ENCODE results near the gene PNLDC1. TPM values are rescaled to one million over a fixed set of nuclear protein-coding genes. Genes with fewer than 3 reads are reported as not detected.
"Not testable (repeated sequence)": the region's sequence is repeated elsewhere in the genome, so short reads cannot be mapped to it uniquely, and the experiment has no call there.

PNLDC1 gene
- polyA plus RNA-seq, 10 donors: 0.08 to 1.1 (median 0.37) TPM

DNA sequence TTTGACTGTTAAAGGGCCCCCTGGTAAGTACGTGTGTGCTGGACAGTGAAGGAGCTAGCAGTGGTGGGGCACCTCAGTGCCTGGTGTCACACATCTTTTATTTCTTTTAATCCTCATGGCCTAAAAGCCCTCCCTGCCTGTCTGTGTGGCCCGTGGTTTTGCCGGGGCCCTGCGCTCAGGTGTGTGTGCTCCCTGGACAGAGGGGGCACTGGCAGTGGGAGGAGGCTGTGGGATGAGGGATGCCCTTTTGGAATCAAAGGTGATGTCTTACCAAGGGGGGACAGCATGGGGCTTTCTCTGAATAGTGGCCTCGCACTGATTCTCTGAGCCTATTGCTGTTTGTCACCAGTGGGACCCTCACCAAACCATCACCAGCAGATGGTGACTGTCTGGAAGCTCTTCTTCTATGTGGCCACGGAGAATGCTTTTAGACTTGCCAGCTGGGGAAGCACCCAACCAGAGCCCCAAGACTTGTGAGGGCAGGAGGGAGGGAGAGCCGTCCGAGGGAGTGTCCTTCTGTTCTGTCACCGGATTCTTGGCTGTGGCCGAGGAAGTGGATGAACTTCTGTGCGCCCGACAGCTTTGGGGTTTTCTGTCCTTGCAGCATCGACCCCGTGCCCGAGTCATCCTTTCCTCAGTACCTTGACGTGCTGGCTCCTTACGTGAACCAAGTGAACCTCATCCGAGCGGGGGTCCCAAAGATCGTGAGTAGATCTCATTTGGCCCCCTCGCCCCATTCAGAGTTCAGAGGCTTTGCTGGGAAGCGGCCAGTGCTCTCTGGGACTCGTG is 18.1 kb downstream of the PNLDC1 start:
- DNase-seq: no peak

DNA sequence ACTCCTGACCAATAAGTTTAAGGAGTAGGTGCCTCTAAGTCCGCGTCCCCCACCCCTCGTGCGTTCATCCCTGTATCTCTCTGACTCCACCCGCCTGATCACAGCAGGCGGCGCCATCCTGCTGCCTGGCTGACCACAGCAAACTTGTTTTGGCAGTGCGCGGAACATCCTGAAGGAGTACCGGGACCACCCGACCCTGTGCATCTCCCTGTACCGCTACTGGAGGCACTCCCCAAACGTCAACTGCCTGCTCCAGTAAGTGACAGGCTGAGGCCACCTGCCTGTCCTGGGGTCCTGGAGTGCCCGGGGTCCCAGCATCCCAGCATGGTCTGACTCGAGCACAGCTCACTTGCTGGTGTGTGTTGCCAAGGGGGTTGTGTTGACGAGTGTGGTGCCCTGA is 19.0 kb downstream of the PNLDC1 start:
- DNase-seq: no peak

DNA sequence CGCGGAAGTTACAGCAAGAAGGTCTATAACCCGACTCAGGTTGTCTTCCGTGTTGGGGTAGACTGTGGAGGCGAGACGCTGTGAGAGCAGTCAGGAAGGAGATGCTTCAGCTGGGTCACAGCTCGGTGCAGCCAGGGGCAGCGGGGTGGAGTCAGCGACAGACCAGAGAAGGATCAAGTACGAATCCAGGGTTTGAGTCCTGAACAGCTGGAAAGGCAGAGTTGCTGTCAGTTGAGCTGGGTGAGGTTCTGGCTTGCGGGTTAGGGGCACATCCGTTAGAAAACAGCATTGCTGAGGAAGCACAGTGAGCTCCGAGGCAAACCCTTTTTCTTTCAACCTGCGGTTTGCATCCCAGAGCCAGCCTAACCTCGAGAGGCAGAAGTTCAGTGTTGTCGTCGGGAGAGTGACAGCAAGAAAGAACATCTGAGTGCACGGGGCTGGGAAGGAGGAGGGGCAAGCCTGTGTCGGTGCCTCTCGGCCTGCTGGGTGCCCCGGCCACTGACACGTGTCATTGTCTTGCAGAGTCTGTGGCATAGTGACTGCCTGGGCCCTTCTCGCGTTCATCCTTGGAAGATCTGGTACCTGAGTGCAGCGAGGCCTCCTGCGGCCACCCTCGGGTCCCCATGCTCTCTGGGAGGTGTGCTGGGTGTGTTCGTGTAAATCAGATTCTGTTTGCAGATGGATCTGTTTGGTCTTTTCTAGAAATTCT is 20.0 kb downstream of the PNLDC1 start:
- no peak for DNase-seq

DNA sequence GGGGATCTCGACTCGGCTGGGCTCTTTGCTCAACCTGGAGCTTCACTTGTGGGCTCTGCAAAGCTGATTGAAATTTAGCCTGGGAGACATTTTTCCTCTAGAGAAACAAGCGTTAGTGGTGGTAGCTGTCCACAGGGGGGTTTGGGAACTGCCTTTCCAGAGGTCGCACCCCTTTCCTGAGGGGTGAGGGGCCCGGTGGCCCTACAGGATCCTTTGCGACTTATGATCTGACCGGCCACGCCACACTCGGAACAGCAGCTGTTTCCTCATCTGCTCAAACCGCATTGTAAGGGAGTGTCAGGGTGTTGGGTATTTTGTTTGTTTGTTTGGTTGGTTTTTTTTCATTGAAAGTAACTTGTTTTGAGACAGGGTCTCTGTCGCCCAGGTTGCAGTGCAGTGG is 21.0 kb downstream of the PNLDC1 start:
- no peak for DNase-seq

DNA sequence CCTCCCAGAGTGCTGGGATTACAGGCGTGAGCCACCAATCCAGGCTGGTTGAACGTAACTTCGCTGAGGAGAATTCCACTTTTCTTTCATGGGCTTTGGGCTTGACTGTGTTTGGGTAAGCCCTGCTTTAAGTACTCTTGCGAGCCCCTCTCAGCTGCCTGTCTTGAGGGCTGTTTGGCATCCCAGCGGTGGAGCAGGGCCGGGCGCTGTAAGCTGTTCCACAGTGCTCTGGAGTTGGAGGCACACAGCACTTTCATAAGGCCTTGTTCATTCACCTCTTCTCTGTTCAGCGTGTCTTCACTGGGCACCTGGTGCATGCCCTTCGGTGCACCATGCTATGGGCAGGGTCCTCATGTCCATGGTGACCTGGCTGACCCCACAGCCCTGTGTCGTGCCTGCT is 21.6 kb downstream of the PNLDC1 start:
- no peak for DNase-seq

DNA sequence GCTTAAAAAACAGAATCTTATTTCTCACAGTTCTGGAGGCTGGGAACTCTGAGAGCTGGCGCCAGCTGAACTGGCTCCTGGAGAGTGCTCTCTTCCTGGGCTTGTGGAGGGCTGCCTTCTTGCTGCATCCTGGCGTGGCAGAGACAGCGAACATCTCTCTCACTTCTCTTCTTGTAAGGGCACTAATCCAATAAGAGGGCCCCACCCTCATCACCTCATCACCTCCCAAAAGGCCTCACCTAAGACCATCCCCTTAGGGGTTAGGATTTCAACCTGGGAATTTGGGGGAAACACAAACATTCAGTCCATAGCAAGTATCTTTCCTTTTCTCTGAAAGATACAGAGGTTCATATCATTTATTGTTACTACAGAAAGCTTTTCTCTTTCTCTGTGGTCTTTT is 23.9 kb downstream of the PNLDC1 start:
- DNase-seq: no peak

DNA sequence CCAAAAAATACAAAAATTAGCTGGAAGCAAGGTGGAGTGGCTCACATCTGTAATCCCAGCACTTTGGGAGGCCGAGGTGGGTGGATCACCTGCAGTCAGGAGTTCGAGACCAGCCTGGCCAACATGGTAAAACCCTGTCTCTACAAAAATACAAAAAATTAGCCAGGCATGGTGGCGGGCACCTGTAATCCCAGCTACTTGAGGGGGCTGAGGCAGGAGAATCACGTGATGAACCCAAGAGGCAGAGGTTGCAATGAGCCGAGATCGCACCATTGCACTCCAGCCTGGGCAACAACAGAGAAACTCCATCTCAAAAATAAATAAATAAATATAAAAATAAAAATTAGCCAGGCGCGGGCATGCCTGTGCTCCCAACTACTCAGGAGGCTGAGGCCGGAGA is 24.6 kb downstream of the PNLDC1 start:
- not testable (repeated sequence) for DNase-seq

DNA sequence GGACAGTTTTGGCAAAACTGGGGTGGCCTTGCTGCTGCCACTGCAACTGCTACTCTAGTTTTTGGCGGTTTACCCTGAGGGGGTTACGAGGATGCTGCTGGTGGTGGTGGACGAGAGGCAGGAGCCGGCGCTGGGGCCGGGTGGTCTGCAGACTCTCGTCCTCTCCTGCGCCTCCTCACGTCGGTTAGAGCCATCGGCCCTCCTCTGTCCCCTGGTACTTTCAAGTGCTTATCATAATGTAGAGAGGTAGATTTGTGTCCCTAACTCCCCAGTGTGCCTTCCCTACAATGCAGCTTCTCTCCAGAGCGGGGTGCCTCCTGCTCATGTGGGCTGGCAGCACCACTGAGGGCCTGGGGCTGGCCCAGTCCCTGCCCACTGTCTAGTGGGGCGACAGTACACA is 25.9 kb downstream of the PNLDC1 start:
- DNase-seq: no peak

DNA sequence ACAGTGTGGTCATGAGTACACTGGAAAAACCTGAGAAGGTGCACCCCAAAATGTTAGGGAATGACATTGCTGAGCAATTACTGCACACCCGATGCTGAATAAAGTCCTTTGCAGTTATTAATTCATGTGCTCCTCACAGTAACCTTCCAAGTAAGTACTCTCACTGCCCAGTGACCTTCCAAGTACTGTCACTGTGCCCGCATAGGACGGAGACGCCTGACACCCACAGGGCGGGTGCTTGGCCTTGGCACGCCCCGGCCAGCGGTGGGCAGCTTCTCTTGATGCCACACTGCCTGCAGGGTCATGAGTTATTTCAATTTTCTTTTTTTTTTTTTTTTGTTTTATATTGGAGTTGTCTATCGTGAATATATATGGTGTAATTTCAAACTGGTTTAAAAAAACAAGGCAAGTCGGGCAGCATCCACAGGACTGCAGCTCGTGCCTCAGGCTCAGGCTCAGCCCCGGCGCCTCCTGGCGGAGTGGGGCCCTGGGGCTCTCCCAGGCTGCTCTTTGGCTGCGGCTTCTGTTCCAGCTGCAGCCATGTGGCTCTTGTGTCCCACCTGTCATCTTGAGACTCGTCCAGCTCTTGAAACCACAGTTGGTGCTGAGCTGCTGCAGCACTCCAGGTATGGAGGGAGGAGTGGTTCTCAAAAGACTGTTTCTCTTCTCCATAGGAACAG is 27.0 kb downstream of the PNLDC1 start:
- DNase-seq: peak in 2 of 3 donors; percentile 24 to 41

DNA sequence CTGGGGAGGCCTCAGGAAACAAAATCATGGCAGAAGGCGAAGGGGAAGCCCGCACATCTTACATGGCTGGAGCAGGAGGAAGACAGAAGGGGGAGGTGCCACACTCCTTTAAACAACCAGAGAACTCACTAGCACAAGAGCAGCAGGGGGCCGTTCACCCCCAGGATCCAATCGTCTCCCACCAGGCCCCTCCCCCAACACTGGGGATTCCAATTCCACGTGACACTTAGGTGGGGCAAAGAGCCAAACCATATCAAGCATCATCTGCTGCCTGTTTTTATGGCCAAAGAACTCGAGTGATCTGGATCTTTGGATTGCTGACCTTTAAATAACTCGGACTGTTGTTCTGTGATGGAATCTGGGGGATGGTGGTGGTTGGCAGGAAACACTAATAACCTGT is 28.0 kb downstream of the PNLDC1 start:
- peak; percentile 17 to 54 (median 25) for DNase-seq

DNA sequence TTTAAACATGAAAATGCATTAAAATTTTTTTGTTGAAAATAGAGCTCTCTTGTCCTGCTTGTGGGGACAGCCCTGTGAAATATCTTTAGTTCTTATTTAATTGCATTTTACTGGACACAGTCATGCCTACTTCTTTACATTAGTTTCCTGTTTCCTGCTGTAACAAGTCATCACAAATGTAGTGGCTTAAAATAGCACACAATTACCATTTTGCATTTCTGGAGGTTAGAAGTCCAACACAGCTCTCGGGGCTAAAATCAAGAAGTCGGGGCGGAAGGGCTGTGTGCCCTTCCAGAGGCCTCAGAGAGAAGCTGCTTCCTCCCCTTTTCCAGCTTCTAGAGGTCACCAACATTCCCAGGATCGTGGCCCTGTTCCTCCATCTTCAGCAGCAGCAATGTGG is 29.4 kb downstream of the PNLDC1 start:
- DNase-seq: peak in 1 of 3 donors; percentile 29

DNA sequence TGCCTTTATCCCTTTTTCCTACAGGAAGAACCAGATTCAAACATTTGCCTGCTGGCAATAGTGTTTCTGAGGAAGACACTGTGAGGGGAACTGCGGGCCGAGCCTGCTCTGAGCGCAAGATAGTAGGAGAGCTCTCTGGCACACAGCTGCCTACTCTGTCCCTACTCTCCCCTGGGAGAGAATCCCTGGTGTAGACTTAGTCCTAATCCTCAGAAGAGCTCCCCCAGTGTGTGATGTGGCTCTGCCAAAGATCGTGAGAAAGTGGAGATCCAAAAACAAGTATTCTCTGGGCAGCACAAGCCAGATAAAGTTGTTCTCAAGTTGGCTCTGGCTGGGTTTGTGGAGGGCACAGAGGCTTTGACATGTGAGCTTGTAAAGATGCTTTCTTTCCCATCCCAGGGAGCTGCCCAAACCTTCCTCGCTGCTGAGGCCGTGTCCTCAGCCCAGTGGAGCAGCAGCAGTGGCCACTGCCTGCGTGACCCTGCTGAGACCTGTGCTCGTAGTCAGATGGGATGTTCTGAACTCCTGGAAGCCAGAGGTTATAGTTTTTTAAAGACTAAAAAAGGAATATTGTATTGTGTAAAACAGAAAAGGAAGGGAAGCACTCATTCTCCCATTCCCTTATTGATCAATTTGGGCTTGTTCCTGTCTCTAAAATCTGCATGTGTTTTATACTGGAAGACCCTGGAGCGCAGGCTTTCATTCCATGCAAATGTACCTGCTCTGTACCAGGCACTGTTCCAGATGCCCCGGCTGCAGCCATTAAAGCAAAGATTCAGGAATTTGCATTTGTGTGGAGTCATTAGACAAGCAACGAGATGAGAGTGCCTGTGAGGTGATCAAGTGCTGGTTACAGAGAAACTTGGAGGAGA is 30.7 kb downstream of the PNLDC1 start:
- no peak for DNase-seq

DNA sequence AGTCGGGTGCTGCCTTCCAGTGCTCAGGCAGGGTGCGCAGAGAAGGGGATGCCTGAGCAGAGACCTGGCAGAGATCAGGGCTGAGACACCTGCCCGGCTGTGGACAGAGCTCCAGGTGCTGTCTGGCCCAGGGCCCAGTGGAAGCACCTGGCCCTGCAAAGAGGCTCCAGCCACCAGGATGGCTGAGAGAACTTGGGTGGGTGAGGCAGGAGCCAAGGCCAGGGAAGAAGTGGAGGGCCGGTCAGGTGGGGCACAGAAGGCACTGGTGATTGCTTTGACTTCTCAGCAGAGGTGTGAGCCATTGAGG is 31.2 kb downstream of the PNLDC1 start:
- DNase-seq: no peak

DNA sequence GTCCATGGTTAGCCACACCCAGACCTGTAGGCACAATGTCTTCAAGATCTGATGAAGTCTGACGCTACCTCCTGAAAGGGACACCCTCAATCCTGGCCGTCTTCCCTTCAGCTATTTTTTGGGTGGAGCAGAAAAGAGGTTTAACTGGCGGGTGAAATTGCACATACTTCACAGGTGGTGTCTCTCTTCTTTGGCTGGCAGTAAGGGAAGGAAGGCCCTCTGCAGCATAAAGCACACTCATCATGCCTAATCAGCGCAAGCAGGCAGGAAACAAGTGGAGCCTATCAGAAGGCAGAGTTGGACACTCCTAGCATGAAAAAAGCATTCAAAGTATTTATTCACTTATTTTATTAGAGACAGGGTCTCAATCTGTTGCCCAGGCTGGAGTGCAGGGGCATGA is 32.9 kb downstream of the PNLDC1 start:
- DNase-seq: no peak

DNA sequence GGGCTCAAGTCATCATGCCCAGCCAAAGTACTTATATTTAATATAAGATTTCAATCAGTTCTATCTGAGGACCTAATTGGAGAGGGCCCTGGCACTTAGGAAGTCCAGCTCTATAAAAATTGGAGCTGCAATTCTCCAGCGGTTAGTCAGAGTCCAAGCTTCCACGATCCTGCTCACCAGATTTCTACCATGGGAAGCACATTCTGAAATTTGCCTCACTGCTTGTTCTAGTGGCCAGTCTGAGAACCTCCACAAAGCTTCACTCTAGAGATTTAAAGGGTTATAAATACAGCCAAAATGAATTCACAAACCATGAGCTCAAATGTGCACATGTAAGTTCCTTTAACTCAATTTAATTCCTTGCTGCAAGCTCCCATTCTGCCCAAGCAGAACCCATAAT is 33.5 kb downstream of the PNLDC1 start:
- no peak for DNase-seq

DNA sequence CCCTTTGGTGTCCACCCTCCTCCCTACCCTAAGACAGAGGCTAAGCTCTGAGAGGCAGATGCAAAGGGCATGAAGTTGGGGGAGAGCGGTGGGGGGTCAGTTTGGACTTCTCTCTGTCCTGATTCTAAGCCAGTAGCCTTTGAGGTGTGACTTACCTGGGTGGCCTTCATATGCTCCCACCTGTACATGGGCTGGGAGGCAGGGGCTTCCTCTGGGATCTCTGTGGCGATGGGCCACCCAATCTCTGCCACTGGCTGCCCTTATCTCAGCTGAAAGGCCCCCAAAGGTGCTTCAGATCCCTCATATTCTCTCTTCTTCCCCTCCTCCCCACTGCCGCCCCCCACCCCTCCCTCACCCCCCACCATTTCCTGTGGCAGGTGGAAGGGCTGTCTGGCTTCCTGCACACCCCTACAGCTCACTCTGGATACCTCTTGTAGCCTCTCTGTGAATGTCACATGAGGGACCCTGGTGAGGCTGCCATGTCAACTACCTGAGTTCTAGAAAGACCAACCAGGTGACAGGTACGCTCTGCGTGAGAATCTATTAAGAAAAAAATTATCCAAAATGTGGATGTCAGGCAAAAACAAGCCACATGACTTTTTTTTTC is 34.0 kb downstream of the PNLDC1 start:
- no peak for DNase-seq

DNA sequence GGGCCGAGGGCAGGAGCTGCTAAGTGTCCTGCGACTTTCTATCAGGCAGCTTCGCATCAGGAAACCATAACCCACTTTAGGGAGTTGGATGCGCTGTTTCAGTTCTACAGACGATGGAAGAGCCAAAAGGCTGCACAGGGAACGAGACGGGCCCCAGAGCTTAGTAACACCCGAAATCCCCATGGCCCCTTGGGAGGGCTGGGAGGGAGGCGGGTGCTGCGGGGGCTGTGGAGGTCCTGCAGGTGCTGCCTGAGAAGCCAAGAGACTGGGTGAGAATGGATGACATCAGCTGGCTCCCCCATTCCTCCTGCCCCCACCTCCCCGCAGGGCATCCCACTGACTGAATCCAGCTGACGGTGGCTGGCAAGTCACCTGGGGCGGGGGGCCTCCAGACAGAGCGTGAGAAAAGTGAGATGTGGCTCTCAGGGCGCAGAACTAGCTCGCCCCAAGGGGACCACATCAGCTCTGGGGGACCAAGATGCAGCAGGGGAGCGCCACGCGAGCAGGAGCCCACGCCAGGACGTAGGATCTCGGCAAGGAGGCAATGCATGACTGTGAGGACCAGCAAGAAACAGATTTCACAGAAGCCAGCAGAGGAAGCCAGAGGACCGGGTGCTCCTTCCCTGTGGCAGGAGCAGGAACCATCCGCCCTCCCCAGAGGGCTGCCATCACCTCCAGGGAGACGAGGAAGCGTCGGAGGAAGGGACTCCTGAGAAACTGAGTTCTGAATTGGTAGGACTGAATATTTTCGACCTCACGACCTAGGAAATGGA is 36.8 kb downstream of the PNLDC1 start:
- DNase-seq: no peak

DNA sequence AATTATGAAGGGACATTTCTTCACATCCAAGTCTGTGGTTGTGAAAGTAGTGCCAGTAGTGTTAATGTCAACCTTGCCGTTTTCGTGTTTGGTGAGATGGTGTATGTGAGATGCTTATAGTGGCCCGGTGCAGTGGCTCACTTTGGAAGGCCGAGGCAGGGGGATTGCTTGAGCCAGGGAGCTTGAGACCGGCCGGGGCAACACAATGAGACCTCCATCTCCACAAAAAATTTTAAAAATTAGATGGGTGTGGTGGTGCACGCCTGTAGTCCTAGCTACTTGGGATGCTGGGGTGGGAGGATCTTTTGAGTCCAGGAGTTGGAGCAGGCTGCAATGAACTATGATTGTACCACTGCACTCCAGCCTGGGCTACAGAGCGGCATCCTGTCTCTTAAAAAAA is 37.4 kb downstream of the PNLDC1 start:
- DNase-seq: no peak

DNA sequence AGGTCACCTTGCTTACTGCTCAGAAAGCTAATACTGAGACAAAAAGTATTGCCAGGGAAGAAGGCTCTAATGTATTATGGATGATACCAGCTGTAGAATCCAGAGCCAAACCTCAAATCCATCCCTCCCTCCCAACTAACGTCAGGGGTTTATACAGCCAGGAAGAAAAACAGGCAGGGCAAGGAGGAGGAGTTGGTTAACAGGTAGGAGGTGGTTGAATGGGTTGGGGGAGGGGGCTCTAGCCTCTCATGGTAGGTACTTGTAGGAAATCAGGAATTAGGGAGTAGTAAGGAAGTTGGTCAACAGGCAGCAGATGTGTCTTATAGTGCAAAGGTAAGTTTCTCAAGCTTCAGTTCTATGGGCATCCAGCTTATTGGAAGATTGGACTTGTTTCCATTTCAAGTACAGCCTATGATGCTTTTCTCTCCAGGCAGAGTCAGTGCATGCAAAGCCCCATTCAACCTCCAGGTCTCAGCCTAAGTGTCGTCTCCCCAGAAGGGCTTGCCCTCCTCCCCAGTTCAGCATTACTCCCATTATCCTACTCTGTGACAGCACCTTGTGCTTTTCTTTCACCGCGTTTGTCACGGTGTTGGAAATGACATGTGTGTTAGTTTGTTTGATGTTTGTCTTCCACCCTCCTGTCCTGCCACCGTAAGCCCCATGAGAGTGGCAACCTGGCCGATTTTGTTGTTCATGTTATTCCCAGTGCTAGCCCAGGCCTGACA is 38.1 kb downstream of the PNLDC1 start:
- DNase-seq: no peak

DNA sequence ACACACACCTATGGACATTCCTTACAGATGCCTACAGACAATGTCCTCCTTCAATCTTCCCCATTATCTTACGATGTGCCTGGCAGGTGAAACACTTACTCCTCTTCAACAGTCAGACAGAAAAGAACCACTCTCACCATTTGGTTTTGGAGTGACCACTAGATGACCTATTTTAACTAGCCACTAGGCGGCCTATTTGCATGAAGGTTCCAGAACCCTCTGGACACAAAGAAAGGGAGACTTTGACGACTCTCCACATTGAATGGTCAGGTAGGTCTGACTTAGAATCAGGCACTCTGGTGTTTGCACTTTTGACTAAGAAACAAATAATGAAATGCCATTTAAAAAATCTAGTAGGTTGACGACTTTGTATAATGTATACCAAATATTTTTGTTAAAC is 42.0 kb downstream of the PNLDC1 start:
- DNase-seq: no peak
